Neural cell (in vitro differentiated cells): ENCODE measurements around the gene NCS1. TPM values are rescaled to one million over a fixed set of nuclear protein-coding genes. Genes with fewer than 3 reads are reported as not detected.

ENCODE experiments used
- H2AFZ ChIP-seq: fragments of 200-600, 300-800 bp; sonication (generic), shearing (Covaris generic); 2 replicates; pipeline ENCODE4 v1.6.0; 2014; ENCODE audit warnings: low read depth, mild to moderate bottlenecking, antibody characterized with exemption, low read length, moderate library complexity
- H3F3A ChIP-seq: fragments of 200-600 bp; shearing (Covaris generic); 2 replicates; pipeline ENCODE4 v1.6.1; 2016; ENCODE audit warnings: mild to moderate bottlenecking, moderate library complexity, mixed read lengths, antibody characterized with exemption, low read length; ENCODE audit not compliant: insufficient read depth, poor library complexity, severe bottlenecking
- H3K27ac ChIP-seq: fragments of 200-600, 300-800 bp; sonication (generic), shearing (Covaris generic); 2 replicates; pipeline ENCODE4 v1.5.1; 2014; ENCODE audit warnings: mild to moderate bottlenecking, low read length, moderate library complexity
- H3K27me3 ChIP-seq: fragments of 300-800, 200-600 bp; sonication (generic), shearing (Covaris generic); 2 replicates; pipeline ENCODE4 v1.6.0; 2014; ENCODE audit warnings: mild to moderate bottlenecking, low read depth, low read length, moderate library complexity; ENCODE audit not compliant: insufficient read depth
- H3K36me3 ChIP-seq: fragments of 300-800, 200-600 bp; sonication (generic), shearing (Covaris generic); 2 replicates; pipeline ENCODE4 v1.5.1; 2014; ENCODE audit warnings: mild to moderate bottlenecking, antibody characterized with exemption, low read length, moderate library complexity; ENCODE audit not compliant: insufficient read depth
- H3K4me2 ChIP-seq: fragments of 300-800, 200-600 bp; sonication (generic), shearing (Covaris generic); 2 replicates; pipeline ENCODE4 v1.6.0; 2014; ENCODE audit warnings: mild to moderate bottlenecking, low read length
- H3K4me3 ChIP-seq: fragments of 300-800, 200-600 bp; sonication (generic), shearing (Covaris generic); 2 replicates; pipeline ENCODE4 v1.5.1; 2014; ENCODE audit warnings: mild to moderate bottlenecking, low read length, moderate library complexity
- H3K79me2 ChIP-seq: fragments of 200-600 bp; shearing (Covaris generic); replicated peaks from 2 replicates; pipeline ENCODE4 v1.6.0; 2014; ENCODE audit warnings: mild to moderate bottlenecking, low read length, moderate library complexity; ENCODE audit not compliant: insufficient read depth
- H3K9ac ChIP-seq: fragments of 300-800, 200-600 bp; sonication (generic), shearing (Covaris generic); 2 replicates; pipeline ENCODE4 v1.6.1; 2016; ENCODE audit warnings: mild to moderate bottlenecking, low read length, mixed read lengths
- H3K9me2 ChIP-seq: fragments of 200-600 bp; shearing (Covaris generic); 2 replicates; pipeline ENCODE4 v1.6.1; 2016; ENCODE audit warnings: mild to moderate bottlenecking, low read length, mixed read lengths; ENCODE audit not compliant: insufficient read depth
- H3K9me3 ChIP-seq: fragments of 200-600, 300-800 bp; sonication (generic), shearing (Covaris generic); 2 replicates; pipeline ENCODE4 v1.6.1; 2016; ENCODE audit warnings: mild to moderate bottlenecking, mixed run types, low read length, moderate library complexity, mixed read lengths
- H4K20me1 ChIP-seq: fragments of 200-600 bp; shearing (Covaris generic); 2 replicates; pipeline ENCODE4 v1.6.1; 2016; ENCODE audit warnings: mild to moderate bottlenecking, mixed run types; ENCODE audit not compliant: insufficient read depth
- EP300 ChIP-seq: fragments of 450-650 bp; conservative IDR thresholded peaks from 2 replicates; pipeline ENCODE4 v1.6.1; 2014; ENCODE audit warnings: antibody characterized with exemption, mild to moderate bottlenecking, moderate library complexity; ENCODE audit not compliant: poor library complexity, severe bottlenecking
- EZH2 ChIP-seq: fragments of 200-600, 300-800 bp; shearing (Covaris generic), sonication (generic); IDR thresholded peaks from 2 replicates; pipeline ENCODE4 v1.6.1; 2014; ENCODE audit warnings: antibody characterized with exemption, low read length, borderline replicate concordance, mild to moderate bottlenecking; ENCODE audit not compliant: insufficient read depth, poor library complexity, severe bottlenecking
- MXI1 ChIP-seq: fragments of 450-650 bp; conservative IDR thresholded peaks from 2 replicates; pipeline ENCODE4 v1.6.1; 2014; ENCODE audit warnings: antibody characterized with exemption, mild to moderate bottlenecking; ENCODE audit not compliant: poor library complexity, severe bottlenecking
- POLR2AphosphoS5 ChIP-seq: IDR thresholded peaks from 2 replicates; pipeline ENCODE4 v1.6.1; 2012
- RAD21 ChIP-seq: fragments of 450-650 bp; conservative IDR thresholded peaks from 2 replicates; pipeline ENCODE4 v1.6.1; 2014; ENCODE audit warnings: antibody characterized with exemption, mild to moderate bottlenecking, moderate library complexity
- SMC3 ChIP-seq: fragments of 450-650 bp; conservative IDR thresholded peaks from 2 replicates; pipeline ENCODE4 v1.6.1; 2014; ENCODE audit warnings: antibody characterized with exemption, mild to moderate bottlenecking, moderate library complexity; ENCODE audit not compliant: poor library complexity
- TAF1 ChIP-seq: IDR thresholded peaks from 2 replicates; pipeline ENCODE4 v1.6.1; 2012; ENCODE audit warnings: low read depth
- polyA plus RNA-seq: library from polyadenylated mRNA; depleted of rRNA; stranded (reverse); fragments of >200 nt; gene quantifications from 2 replicates; pipeline ENCODE4 v1.2.3, GENCODE V29; 2014
- TF ChIP-seq, protein P1 (sequence below): fragments of 450-650 bp; IDR thresholded peaks from 2 replicates; pipeline ENCODE4 v1.5.1; 2014; ENCODE audit warnings: antibody characterized with exemption, mild to moderate bottlenecking, moderate library complexity; ENCODE audit not compliant: poor library complexity, severe bottlenecking
- TF ChIP-seq, protein P2 (sequence below): IDR thresholded peaks from 2 replicates; pipeline ENCODE4 v1.6.1; 2012; ENCODE audit warnings: borderline replicate concordance

The NCS1 gene
- polyA plus RNA-seq, 1 donor from 2014 or later, result 73.3 TPM

DNA sequence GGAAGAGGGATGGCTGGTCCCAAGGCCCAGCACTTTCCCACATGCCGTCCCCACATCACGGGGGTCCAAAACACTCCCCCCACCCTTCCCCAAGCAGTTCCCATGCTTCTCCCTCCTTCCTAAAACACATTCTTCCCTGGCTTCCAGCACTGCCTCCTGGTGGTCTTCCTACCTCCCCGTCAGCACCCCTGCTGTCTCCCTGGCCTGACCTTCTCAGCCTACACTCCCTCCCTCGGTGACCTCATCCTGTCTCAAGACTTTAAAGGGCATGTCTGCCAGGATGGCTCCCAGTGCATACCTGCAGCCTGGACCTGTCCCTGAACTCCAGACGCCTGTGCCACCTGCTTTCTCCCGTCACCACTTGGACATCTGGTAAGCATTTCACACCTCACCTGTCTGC lies 4.3 kb upstream of the NCS1 start:
- H3K27ac ChIP-seq, result no peak overlapping the region
- H3K27me3 ChIP-seq, result no peaks in the 10 kb centered on the region
- no peaks in the 10 kb centered on the region for H3K9me3 ChIP-seq
- no peaks in the 10 kb centered on the region for H3K79me2 ChIP-seq
- no peak overlapping the region for H3K4me2 ChIP-seq
- H3K4me3 ChIP-seq, result no peak overlapping the region
- no peak overlapping the region for H2AFZ ChIP-seq
- H3F3A ChIP-seq, result no peaks in the 10 kb centered on the region
- H4K20me1 ChIP-seq, result no peaks in the 10 kb centered on the region
- no peaks in the 10 kb centered on the region for H3K36me3 ChIP-seq
- TF ChIP-seq, protein P1, sequence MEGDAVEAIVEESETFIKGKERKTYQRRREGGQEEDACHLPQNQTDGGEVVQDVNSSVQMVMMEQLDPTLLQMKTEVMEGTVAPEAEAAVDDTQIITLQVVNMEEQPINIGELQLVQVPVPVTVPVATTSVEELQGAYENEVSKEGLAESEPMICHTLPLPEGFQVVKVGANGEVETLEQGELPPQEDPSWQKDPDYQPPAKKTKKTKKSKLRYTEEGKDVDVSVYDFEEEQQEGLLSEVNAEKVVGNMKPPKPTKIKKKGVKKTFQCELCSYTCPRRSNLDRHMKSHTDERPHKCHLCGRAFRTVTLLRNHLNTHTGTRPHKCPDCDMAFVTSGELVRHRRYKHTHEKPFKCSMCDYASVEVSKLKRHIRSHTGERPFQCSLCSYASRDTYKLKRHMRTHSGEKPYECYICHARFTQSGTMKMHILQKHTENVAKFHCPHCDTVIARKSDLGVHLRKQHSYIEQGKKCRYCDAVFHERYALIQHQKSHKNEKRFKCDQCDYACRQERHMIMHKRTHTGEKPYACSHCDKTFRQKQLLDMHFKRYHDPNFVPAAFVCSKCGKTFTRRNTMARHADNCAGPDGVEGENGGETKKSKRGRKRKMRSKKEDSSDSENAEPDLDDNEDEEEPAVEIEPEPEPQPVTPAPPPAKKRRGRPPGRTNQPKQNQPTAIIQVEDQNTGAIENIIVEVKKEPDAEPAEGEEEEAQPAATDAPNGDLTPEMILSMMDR, result no peak
- TF ChIP-seq RAD21 (no peak), POLR2AphosphoS5 (no peak), EP300 (no peak), EZH2 (no peak), TAF1 (no peak), SMC3 (no peak), MXI1 (no peak)
- TF ChIP-seq, protein P2, sequence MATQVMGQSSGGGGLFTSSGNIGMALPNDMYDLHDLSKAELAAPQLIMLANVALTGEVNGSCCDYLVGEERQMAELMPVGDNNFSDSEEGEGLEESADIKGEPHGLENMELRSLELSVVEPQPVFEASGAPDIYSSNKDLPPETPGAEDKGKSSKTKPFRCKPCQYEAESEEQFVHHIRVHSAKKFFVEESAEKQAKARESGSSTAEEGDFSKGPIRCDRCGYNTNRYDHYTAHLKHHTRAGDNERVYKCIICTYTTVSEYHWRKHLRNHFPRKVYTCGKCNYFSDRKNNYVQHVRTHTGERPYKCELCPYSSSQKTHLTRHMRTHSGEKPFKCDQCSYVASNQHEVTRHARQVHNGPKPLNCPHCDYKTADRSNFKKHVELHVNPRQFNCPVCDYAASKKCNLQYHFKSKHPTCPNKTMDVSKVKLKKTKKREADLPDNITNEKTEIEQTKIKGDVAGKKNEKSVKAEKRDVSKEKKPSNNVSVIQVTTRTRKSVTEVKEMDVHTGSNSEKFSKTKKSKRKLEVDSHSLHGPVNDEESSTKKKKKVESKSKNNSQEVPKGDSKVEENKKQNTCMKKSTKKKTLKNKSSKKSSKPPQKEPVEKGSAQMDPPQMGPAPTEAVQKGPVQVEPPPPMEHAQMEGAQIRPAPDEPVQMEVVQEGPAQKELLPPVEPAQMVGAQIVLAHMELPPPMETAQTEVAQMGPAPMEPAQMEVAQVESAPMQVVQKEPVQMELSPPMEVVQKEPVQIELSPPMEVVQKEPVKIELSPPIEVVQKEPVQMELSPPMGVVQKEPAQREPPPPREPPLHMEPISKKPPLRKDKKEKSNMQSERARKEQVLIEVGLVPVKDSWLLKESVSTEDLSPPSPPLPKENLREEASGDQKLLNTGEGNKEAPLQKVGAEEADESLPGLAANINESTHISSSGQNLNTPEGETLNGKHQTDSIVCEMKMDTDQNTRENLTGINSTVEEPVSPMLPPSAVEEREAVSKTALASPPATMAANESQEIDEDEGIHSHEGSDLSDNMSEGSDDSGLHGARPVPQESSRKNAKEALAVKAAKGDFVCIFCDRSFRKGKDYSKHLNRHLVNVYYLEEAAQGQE, result no peak
- H3K9me2 ChIP-seq, result no peaks in the 10 kb centered on the region
- no peak overlapping the region for H3K9ac ChIP-seq

DNA sequence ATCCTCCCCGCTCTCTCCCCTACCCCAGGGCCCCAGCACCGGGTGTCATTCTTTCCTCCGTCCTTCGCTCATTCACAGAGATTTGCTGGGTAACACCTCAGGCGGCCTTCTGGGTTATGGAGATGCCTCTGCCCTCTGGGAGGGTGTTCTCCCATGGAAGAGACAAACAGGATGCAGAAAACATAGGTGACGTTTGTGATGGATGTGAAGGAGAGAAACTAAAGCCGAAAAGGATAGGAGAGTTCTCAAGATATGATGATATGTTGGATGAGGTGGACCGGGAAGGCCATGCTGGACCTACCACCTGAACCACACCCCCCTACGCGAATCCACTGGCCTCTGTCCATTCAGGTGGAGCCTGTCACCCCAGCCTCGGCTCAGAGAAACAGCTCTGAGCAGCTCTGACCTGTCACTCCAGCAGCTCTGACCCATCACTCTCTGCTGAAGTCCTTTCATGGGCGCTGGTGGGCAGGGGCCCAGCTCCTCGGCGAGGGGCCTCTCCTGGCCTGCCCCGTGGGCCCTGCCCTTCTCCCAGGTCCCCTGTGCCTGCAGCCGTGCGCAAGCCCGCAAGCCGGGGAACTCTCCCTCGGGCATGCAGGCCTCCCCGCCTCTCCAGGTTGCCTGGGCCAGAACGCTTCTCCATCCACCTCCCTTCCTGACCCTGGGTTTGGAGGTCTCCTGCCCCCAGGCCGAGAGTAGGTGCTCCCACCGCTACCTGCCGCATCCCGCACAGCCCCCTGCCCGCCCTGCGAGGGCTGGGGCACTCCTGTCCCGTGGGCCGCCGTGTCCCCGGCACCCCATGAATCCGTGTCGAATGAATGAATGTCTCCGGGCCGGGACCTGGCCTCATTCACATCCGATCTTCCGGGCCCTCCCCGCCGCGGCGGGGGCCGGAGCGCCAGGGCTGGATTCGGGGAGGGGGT lies 717 bp upstream of the NCS1 start:
- H3K4me2 ChIP-seq, result peak overlapping the region; percentile 82
- H3K9me3 ChIP-seq, result no peaks in the 10 kb centered on the region
- no peaks in the 10 kb centered on the region for H3K27me3 ChIP-seq
- peak overlapping the region; percentile 85 for H2AFZ ChIP-seq
- peak overlapping the region; percentile 46 for H3K27ac ChIP-seq
- no peaks in the 10 kb centered on the region for H4K20me1 ChIP-seq
- no peaks in the 10 kb centered on the region for H3F3A ChIP-seq
- no peaks in the 10 kb centered on the region for H3K36me3 ChIP-seq
- peaks cover 26% of the 10 kb centered on the region for H3K79me2 ChIP-seq
- no peaks in the 10 kb centered on the region for H3K9me2 ChIP-seq
- peak overlapping the region; percentile 79 for H3K9ac ChIP-seq
- H3K4me3 ChIP-seq, result peak overlapping the region; percentile 76
- no peak for TF ChIP-seq MXI1
- no peak for TF ChIP-seq EZH2
- no peak for TF ChIP-seq POLR2AphosphoS5
- no peak for TF ChIP-seq TAF1
- TF ChIP-seq RAD21, result no peak
- TF ChIP-seq SMC3, result no peak
- TF ChIP-seq, protein P2, result no peak
- TF ChIP-seq, protein P1, result no peak
- TF ChIP-seq EP300, result no peak
